HG03045 (cell line): ENCODE results near the gene TRPC4AP.

ENCODE experiments used
- ATAC-seq: cut with Tn5 transposase; IDR thresholded peaks from one replicate; pipeline ENCODE4 v1.9.1; 2021; ENCODE audit warnings: mild to moderate bottlenecking, moderate library complexity; ENCODE audit not compliant: unreplicated experiment

The TRPC4AP gene

DNA sequence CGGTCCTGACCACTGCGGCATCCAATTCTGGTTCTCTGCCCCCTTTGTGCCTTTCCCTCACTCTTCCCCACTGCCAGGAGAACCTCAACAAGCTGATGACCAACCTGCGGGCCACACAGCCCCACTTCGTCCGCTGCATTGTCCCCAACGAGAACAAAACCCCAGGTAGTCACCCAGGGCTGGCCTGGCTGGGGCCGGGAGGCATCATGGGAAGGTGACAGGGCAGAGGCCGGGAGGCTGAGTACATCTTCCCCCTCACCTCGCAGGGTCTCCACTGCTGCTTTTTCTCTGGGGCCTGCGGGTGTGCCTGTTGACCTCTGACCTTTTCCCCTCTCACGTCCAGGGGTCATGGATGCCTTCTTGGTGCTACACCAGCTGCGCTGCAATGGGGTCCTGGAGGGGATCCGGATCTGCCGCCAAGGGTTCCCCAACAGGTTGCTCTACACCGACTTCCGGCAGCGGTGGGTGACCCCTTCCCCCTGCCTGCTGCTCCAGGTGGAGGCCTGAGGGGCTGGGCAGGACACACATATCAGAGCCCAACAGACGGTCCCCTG, 101.9 kb downstream of the TRPC4AP start:
- no peak for ATAC-seq

DNA sequence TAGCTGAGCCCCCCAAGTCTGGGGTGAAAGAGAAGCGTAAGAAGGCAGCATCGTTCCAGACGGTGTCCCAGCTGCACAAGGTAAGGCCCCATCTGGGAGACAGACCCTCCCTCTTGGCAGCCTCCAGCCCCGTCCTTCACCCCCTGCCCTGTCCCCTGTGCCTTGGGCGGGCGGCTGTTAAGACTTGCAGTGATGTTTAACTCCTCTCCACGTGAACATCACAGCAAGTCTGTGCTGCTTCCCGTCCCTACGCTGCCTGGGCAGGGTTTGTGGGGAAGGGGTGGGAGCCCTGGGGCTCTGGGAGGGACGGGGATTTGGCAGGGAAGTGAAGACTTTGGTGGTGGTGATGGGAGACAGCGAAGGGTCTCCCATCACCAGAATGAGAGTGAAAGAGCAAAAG, 102.4 kb downstream of the TRPC4AP start:
- no peak for ATAC-seq

GRCh38 chr20:34989670-34990069, 102.9 kb downstream of the TRPC4AP start:
- no peak for ATAC-seq

DNA sequence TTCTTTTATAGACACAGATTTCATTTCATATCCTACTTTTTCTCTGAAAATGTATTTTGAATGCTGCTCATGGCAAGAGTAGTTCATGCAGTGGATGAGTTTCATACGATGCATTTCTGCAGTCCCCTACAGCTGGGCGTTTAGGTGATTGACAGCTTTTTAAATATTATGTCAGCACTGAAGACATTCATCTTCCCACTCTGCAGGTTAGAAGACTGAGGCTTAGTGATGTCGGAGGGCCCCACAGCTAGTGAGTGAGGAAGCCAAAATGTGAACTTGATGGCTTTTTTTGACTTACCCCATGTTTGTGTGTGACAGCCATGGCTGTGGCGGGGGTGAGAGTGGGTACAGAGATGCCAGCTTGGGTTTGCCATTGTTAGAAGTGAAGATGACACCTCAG, 103.5 kb downstream of the TRPC4AP start:
- ATAC-seq, result no peak

GRCh38 chr20:34988191-34988540, 104.4 kb downstream of the TRPC4AP start:
- ATAC-seq, result no peak

DNA sequence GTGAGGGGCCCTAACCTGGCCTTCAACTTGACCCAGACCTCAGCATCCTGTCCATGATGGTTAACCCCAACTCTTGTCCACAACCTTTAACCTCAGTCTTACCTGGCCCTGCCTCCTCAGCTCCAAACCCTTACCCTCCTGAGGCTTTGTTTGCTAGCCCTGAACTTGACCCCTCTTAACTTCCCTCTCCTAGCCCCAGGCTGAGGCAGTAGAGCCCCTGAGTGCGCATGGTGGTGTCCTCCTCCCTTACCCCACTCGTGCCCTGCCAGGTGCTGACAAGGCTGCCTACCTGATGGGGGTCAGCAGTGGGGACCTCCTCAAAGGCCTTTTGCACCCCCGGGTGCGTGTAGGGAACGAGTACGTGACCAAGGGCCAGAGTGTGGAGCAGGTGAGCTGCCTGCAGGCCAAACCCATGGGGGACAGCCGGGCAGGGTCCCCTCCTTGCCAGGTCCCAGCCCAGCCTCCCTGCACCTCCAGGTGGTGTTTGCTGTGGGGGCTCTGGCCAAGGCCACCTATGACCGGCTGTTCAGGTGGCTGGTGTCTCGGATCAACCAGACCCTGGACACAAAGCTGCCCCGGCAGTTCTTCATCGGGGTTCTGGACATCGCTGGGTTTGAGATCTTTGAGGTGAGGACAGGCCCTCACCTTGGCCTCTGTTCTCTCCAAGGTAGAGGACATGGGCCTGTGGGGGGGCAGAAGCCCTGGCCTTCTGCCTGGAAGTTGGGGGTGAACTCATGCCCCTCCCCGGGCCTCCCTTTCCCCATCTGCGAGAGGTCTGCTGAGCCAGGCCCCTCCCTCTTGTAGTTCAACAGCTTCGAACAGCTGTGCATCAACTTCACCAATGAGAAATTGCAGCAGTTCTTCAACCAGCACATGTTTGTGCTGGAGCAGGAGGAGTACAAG, 105.1 kb downstream of the TRPC4AP start:
- ATAC-seq, result no peak

GRCh38 chr20:34986311-34987287, 106.0 kb downstream of the TRPC4AP start:
- ATAC-seq, result no peak

- no peak for ATAC-seq
Measured at GRCh38 chr20:34985461-34986310, 106.9 kb downstream of the TRPC4AP start.

GRCh38 chr20:34984756-34985261, 107.8 kb downstream of the TRPC4AP start:
- no peak for ATAC-seq

GRCh38 chr20:34983995-34984735, 108.4 kb downstream of the TRPC4AP start:
- no peak for ATAC-seq

- ATAC-seq, result no peak
Measured at GRCh38 chr20:34983089-34983820, 109.4 kb downstream of the TRPC4AP start.

DNA sequence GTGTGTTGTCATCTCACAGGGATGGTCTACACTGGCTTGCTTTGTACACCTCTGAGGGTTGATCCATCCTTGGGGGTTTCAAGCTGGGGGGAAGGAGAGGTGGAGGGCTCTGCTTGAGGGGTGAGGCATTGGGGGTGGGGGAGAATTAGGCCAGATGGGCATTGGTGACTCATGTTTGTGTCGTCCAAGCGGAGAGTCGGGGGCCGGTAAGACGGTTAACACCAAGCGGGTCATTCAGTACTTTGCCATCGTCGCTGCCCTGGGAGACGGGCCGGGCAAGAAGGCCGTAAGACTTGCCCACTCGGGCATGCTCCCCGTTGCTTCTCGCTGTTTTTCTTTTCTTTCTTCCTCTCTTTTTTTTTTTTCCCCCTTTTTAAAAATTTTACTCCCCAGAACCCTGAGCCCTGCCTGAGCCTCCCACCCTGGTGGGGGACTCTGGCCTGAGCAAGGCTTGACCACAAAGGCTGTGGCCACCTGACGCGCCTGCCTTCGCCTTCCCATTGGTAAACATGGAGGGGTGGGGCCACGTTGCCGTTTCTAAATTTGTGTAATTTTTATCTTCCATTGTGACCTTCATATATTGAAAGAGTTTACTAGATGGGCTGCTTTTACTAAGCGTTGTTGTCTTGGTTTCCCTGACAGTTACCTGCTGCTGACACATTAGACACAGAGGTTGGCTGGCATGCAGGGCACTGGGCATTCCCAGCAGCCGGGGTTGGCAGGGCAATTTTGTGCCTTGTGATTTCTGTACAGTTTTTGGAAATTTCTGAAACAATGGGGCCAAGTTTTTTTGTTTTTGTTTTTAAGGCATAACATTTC, 110.1 kb downstream of the TRPC4AP start:
- no peak for ATAC-seq

DNA sequence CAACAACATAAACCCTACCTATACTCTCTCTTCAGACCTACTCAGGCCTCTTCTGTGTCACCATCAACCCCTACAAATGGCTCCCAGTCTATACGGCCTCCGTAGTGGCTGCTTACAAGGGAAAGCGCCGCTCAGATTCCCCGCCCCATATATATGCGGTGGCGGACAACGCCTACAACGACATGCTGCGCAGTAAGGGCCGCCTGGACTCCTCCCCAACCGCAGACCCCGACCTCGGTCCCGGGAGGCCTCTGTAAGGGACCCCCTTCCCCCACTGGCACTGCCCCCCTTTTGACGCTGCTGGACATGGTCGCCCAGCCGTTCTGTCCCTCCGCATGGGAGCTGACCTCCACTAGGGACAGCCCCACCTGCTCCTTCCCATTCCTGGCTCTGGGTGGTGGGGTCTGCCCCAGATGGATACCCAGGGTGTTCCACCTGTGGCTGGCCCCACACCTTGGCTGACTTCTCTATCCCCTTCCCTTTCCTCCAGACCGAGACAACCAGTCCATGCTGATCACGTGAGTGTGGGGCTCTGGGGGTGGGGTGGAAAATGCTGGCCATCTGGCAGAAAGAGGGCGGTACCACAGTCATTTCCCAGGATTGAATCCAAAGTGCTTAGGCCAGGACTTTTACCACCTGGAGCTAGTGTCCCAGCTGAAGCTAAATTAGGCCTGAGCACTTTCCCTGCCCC, 111.9 kb downstream of the TRPC4AP start:
- ATAC-seq, result no peak

DNA sequence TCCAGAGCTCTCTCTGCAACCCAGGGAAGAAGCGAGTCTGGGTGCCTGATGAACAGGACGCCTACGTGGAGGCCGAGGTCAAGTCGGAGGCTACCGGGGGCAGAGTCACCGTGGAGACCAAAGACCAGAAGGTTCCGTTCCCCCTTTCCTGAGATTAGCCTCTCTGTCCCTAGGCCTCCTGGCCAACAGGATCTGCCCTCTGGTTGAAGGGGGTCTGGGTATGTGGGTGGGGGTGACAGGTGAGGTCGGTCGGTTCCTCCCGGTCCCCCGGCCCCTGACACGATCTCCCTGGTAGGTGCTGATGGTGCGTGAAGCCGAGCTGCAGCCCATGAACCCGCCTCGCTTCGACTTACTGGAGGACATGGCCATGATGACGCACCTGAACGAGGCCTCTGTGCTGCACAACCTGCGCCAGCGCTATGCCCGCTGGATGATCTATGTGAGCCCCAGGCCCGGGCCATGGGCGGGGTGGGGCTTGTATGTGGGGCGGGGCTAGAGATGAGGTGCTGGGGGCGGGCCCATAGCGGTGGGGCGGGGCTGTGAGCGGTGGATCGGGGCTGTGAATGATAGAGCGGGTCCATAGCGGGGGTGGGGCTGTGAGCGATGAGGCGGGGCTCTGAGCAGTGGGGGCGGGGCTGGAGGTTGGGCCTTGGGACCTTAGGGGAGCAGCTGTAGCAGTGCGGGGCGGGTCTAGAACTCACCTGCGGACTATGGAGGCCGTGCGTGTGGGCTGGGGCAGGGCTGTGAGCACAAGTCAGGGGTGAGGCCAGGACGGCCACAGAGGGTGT, 113.0 kb downstream of the TRPC4AP start:
- no peak for ATAC-seq

GRCh38 chr20:34978092-34978744, 114.4 kb downstream of the TRPC4AP start:
- ATAC-seq, result no peak
